ENCODE data around the gene AIRE.

The AIRE gene

DNA sequence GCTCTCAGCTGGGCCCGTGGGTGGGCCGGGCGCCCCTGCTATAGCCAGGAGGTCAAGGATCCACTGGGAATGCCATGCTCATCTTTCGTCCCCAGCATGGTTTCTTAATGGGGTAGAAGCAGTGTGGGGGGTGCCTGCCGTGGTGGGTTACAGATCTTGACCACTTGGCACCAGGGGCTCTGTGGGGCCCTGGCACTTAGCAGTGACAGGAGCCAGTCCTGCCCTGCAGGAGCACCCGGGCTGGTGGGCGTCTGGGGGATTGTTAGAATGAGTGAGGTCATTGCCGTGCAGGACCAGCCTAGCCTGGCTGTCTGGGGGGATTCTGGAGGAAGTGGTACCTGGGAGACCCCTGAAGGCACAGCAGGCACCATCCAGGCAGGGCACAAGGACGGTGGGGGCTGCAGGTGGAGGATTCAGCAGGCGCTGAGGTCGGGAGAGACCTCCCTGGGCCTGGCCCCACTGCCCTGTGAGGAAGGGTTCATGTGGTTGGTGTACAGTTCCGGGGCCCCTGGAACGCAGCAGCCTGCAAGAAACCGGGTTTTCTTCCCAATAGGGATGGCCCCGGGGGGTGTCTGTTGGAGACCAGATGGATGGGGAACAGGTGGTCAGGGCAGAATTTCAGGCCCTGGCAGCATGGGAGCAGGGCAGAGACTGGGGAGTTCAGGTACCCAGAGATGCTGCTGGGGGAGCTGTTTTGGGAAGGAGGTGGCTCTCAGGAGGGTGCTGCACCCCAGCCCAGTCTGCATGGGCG lies 4.8 kb downstream of the AIRE start:
- Histone ChIP-seq H3K4me3 (ENCODE audit: low read depth in 1 of 2, low read length in 1 of 2) (no peak overlapping the region), H3K27me3 (peaks cover 29% of the 10 kb centered on the region), H3K36me3 (no peaks in the 10 kb centered on the region), H3K9me3 (no peaks in the 10 kb centered on the region), H3K27ac (no peak overlapping the region), H3K4me1 (ENCODE audit: control insufficient read depth in 1 of 2, insufficient read depth in 1 of 2, low read depth in 1 of 2, low read length in 1 of 2) (no peaks in the 10 kb centered on the region)
- TF ChIP-seq, protein P1, sequence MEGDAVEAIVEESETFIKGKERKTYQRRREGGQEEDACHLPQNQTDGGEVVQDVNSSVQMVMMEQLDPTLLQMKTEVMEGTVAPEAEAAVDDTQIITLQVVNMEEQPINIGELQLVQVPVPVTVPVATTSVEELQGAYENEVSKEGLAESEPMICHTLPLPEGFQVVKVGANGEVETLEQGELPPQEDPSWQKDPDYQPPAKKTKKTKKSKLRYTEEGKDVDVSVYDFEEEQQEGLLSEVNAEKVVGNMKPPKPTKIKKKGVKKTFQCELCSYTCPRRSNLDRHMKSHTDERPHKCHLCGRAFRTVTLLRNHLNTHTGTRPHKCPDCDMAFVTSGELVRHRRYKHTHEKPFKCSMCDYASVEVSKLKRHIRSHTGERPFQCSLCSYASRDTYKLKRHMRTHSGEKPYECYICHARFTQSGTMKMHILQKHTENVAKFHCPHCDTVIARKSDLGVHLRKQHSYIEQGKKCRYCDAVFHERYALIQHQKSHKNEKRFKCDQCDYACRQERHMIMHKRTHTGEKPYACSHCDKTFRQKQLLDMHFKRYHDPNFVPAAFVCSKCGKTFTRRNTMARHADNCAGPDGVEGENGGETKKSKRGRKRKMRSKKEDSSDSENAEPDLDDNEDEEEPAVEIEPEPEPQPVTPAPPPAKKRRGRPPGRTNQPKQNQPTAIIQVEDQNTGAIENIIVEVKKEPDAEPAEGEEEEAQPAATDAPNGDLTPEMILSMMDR (IDR thresholded peaks at IDR 0.05), result no peak

DNA sequence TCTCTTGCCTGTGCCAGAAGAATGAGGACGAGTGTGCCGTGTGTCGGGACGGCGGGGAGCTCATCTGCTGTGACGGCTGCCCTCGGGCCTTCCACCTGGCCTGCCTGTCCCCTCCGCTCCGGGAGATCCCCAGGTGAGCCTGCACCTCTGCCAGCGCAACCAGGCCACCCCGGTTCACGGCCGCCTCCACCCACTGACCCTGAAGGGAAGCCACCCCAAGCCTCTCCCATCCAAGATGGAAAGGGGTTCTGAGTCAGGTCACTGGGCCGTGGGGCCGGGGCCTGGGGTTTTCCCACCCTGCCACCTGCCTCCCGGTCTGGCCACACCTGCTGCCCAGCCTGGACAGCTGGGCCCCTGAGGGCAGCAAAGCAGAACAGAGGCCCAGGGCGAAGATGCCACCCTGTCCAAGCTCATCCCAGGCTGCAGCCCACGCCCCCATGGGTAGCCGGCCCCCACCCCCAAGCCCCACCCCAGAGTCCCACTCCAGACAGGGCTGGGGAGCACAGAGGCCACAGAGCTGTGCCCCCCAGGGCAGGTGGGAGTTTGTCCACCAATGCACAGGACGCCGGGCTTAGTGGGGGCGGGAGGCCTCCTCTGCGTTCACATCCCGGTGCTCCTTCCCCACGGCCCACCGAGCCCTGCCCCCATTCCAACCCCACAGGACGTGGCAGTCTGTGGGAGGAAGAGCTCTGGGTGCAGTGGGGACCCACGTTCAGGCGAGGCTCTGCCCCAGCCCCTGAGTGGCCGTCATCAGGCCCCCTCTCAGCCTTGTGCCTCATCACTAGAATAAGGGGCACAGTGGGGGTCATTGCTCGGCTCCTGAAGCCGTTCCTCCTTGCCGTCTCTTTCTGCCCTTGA lies 5.6 kb downstream of the AIRE start:
- Histone ChIP-seq H3K27me3 (peaks cover 29% of the 10 kb centered on the region), H3K4me3 (ENCODE audit: low read depth in 1 of 2, low read length in 1 of 2) (no peak overlapping the region)
- TF ChIP-seq, protein P1 (IDR thresholded peaks at IDR 0.05), result no peak

DNA sequence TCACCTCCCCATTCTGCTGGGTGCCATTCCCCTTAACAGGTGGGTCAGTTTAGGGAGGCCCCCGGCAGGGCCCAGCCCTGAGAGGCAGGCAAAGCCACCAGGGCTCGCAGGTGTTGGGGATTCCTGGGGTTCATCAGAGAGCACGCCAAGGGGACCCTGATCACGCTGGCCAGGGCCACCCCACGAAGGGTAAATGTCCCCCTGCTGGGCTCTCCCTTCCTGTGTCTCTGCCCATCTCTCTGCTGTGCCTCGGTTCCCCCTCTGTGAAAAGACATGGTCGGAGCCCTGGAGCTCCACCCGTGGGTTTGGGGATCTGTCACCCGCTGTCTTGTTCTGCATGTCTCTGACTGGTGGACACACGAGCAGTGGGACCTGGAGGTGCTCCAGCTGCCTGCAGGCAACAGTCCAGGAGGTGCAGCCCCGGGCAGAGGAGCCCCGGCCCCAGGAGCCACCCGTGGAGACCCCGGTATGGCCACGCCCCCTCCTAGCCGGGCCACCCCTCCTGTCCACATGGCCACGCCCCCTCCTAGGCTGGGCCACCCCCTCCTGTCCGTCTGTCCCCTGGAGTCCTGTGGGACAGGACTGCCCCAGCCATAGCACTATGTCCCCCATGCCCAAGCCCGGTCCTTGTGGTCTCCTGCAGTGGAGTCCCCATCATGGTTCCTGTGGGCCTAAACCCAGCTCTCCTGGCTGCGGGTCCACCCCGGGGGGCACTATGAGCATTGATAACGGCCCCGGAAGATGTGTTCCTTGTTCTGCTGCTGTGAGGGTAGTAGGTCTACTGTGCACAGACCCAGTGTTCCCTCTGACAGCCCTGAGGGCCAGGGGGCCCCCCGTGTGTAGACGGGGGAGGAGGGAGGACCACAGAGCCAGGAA lies 6.5 kb downstream of the AIRE start:
- Histone ChIP-seq H3K36me3 (no peaks in the 10 kb centered on the region), H3K9me3 (no peaks in the 10 kb centered on the region), H3K4me1 (ENCODE audit: control insufficient read depth in 1 of 2, insufficient read depth in 1 of 2, low read depth in 1 of 2, low read length in 1 of 2) (no peaks in the 10 kb centered on the region), H3K27me3 (peaks cover 29% of the 10 kb centered on the region), H3K27ac (no peak overlapping the region), H3K4me3 (ENCODE audit: low read depth in 1 of 2, low read length in 1 of 2) (no peak overlapping the region)
- TF ChIP-seq, protein P1 (IDR thresholded peaks at IDR 0.05), result no peak

More for the DNA sequence above, 5.6 kb downstream of the AIRE start:
- no peak overlapping the region for H3K27ac ChIP-seq
- H3K4me1 ChIP-seq (ENCODE audit: control insufficient read depth in 1 of 2, insufficient read depth in 1 of 2, low read depth in 1 of 2, low read length in 1 of 2), result no peaks in the 10 kb centered on the region
- no peaks in the 10 kb centered on the region for H3K36me3 ChIP-seq
- H3K9me3 ChIP-seq, result no peaks in the 10 kb centered on the region

DNA sequence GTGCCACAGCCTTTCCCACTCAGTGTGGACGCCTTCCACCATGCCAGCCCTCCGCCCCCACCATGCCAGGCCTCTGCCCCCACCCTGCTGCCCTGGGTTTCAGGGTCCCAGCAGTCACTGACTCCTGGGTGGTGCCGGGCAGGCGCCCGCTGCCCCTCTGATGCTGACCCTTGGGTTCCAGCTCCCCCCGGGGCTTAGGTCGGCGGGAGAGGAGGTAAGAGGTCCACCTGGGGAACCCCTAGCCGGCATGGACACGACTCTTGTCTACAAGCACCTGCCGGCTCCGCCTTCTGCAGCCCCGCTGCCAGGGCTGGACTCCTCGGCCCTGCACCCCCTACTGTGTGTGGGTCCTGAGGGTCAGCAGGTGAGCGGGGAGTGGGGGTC lies 7.1 kb downstream of the AIRE start:
- TF ChIP-seq, protein P1 (IDR thresholded peaks at IDR 0.05), result no peak
- no peaks in the 10 kb centered on the region for H3K36me3 ChIP-seq
- no peak overlapping the region for H3K4me3 ChIP-seq (ENCODE audit: low read depth in 1 of 2, low read length in 1 of 2)
- H3K27me3 ChIP-seq, result peaks cover 33% of the 10 kb centered on the region
- no peak overlapping the region for H3K27ac ChIP-seq
- peaks cover 4 to 5% of the 10 kb centered on the region in 2 experiments for H3K4me1 ChIP-seq (ENCODE audit: control insufficient read depth in 1 of 2, insufficient read depth in 1 of 2, low read depth in 1 of 2, low read length in 1 of 2)
- H3K9me3 ChIP-seq, result no peaks in the 10 kb centered on the region

DNA sequence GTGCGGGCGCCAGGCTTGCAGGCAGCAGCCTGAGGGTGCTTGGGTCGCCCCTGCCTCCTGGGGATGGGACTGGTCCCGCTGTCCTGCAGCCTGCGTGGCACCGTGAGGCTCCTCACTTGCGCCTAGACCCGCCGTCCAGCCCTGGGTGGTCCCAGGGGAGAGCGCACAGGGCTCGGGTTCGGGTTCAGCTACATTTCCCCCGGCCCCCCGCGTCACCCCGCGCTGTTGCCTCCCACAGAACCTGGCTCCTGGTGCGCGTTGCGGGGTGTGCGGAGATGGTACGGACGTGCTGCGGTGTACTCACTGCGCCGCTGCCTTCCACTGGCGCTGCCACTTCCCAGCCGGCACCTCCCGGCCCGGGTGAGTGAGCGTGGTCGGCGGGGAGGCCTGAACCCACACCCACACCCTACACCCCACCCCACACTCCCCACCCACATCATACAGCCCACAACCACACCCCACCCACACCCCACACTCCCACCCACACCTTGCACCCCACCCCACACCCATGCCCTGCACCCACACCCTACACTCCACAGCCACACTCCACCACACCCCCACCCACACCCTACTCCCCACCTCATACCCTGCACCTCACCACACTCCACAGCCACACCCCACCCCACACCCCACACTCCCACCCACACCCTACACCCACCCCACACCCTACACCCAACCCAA lies 8.0 kb downstream of the AIRE start:
- H3K4me3 ChIP-seq (ENCODE audit: low read depth in 1 of 2, low read length in 1 of 2), result no peak overlapping the region
- TF ChIP-seq, protein P1 (IDR thresholded peaks at IDR 0.05), result no peak
- H3K27me3 ChIP-seq, result peaks cover 41% of the 10 kb centered on the region

More for the DNA sequence above, 8.0 kb downstream of the AIRE start:
- no peak overlapping the region for H3K27ac ChIP-seq
- no peaks in the 10 kb centered on the region for H3K36me3 ChIP-seq
- H3K4me1 ChIP-seq (ENCODE audit: control insufficient read depth in 1 of 2, insufficient read depth in 1 of 2, low read depth in 1 of 2, low read length in 1 of 2), result peaks cover 8 to 10% of the 10 kb centered on the region in 2 experiments
- H3K9me3 ChIP-seq, result no peaks in the 10 kb centered on the region
